ENCODE measurements around the gene RNU4-1. TPM values are rescaled to one million over a fixed set of nuclear protein-coding genes. Genes with fewer than 3 reads are reported as not detected.
"Not testable (repeated sequence)": the region's sequence is repeated elsewhere in the genome, so short reads cannot be mapped to it uniquely, and the experiment has no call there.

RNU4-1 gene
- total RNA-seq, 4 donors from 2014 or later: not detected

- peaks cover 96% of the 10 kb centered on the region for H3K4me1 ChIP-seq
- no peak for TF ChIP-seq CTCF (IDR thresholded peaks at IDR 0.05)
- TF ChIP-seq POLR2A (IDR thresholded peaks at IDR 0.05): no peak
- no peak for TF ChIP-seq EP300 (IDR thresholded peaks at IDR 0.05)
- no peak for TF ChIP-seq POLR2AphosphoS5 (IDR thresholded peaks at IDR 0.05)
- no peak for DNase-seq (ENCODE audit: low spot score in 2 of 2)
- WGBS: 94% methylated on average over 5 of the region's 5 CpGs
- no peaks in the 10 kb centered on the region for H3K27me3 ChIP-seq
- no peak overlapping the region for H3K4me3 ChIP-seq
- H3K9me3 ChIP-seq: no peaks in the 10 kb centered on the region
- peaks cover 3% of the 10 kb centered on the region for H3K36me3 ChIP-seq
- H3K27ac ChIP-seq: no peak overlapping the region
These were observed 32.4 kb downstream of the RNU4-1 start for GRCh38 chr12:120260607-120261006.

GRCh38 chr12:120259418-120260202, 33.4 kb downstream of the RNU4-1 start:
- H3K9me3 ChIP-seq: no peaks in the 10 kb centered on the region
- H3K27me3 ChIP-seq: no peaks in the 10 kb centered on the region
- H3K4me1 ChIP-seq: peaks cover 100% of the 10 kb centered on the region
- no peak for DNase-seq (ENCODE audit: low spot score in 2 of 2)
- H3K27ac ChIP-seq: peak overlapping the region; percentile 31
- H3K4me3 ChIP-seq: no peak overlapping the region
- 66% methylated on average over 8 of the region's 8 CpGs for WGBS
- peaks cover 10% of the 10 kb centered on the region for H3K36me3 ChIP-seq
- TF ChIP-seq POLR2A (IDR thresholded peaks at IDR 0.05): no peak
- TF ChIP-seq POLR2AphosphoS5 (IDR thresholded peaks at IDR 0.05): no peak
- TF ChIP-seq CTCF (IDR thresholded peaks at IDR 0.05): no peak
- TF ChIP-seq EP300 (IDR thresholded peaks at IDR 0.05): no peak

GRCh38 chr12:120258323-120258896, 34.6 kb downstream of the RNU4-1 start:
- no peaks in the 10 kb centered on the region for H3K9me3 ChIP-seq
- no peak for TF ChIP-seq CTCF (IDR thresholded peaks at IDR 0.05)
- no peak for TF ChIP-seq POLR2A (IDR thresholded peaks at IDR 0.05)
- TF ChIP-seq EP300 (IDR thresholded peaks at IDR 0.05): no peak
- TF ChIP-seq POLR2AphosphoS5 (IDR thresholded peaks at IDR 0.05): no peak
- no peak overlapping the region for H3K4me3 ChIP-seq
- peaks cover 98% of the 10 kb centered on the region for H3K4me1 ChIP-seq
- H3K27me3 ChIP-seq: no peaks in the 10 kb centered on the region
- 83% methylated on average over 5 of the region's 5 CpGs for WGBS
- peaks cover 10% of the 10 kb centered on the region for H3K36me3 ChIP-seq
- peak overlapping the region; percentile 9 for H3K27ac ChIP-seq
- DNase-seq (ENCODE audit: low spot score in 2 of 2): no peak

- peak overlapping the region; percentile 78 for H3K27ac ChIP-seq
- H3K4me3 ChIP-seq: no peak overlapping the region
- peaks cover 10% of the 10 kb centered on the region for H3K36me3 ChIP-seq
- no peak for DNase-seq (ENCODE audit: low spot score in 2 of 2)
- 16% methylated on average over 8 of the region's 9 CpGs for WGBS
- H3K4me1 ChIP-seq: peaks cover 96% of the 10 kb centered on the region
- TF ChIP-seq POLR2A (IDR thresholded peaks at IDR 0.05) (no peak), CTCF (IDR thresholded peaks at IDR 0.05) (no peak), EP300 (IDR thresholded peaks at IDR 0.05) (no peak), POLR2AphosphoS5 (IDR thresholded peaks at IDR 0.05) (peak in 1 of 3 donors; percentile 10)
- no peaks in the 10 kb centered on the region for H3K27me3 ChIP-seq
- H3K9me3 ChIP-seq: no peaks in the 10 kb centered on the region
These were observed 35.8 kb downstream of the RNU4-1 start for GRCh38 chr12:120257041-120257821.

GRCh38 chr12:120254809-120255208, 38.2 kb downstream of the RNU4-1 start:
- H3K36me3 ChIP-seq: peaks cover 10% of the 10 kb centered on the region
- 81% methylated on average over 7 of the region's 7 CpGs for WGBS

GRCh38 chr12:120253313-120253712, 39.7 kb downstream of the RNU4-1 start:
- not testable (repeated sequence) for H3K9me3 ChIP-seq; H3K36me3 ChIP-seq; H3K27me3 ChIP-seq; H3K4me3 ChIP-seq; DNase-seq (ENCODE audit: low spot score in 2 of 2)
- H3K4me1 ChIP-seq: peaks cover 96% of the 10 kb centered on the region
- H3K27ac ChIP-seq: peak overlapping the region; percentile 52
- WGBS: 74% methylated on average over 6 of the region's 6 CpGs

More at GRCh38 chr12:120254809-120255208, 38.2 kb downstream of the RNU4-1 start:
- Histone ChIP-seq H3K27ac (peak overlapping the region; percentile 78), H3K9me3 (no peaks in the 10 kb centered on the region), H3K27me3 (no peaks in the 10 kb centered on the region), H3K4me1 (peaks cover 96% of the 10 kb centered on the region), H3K4me3 (no peak overlapping the region)
- DNase-seq (ENCODE audit: low spot score in 2 of 2): no peak
- TF ChIP-seq POLR2AphosphoS5 (IDR thresholded peaks at IDR 0.05) (no peak), CTCF (IDR thresholded peaks at IDR 0.05) (no peak), POLR2A (IDR thresholded peaks at IDR 0.05) (no peak), EP300 (IDR thresholded peaks at IDR 0.05) (no peak)
